Ectodermal cell (in vitro differentiated cells): ENCODE results near the gene SPDYE16. TPM values are rescaled to one million over a fixed set of nuclear protein-coding genes. Genes with fewer than 3 reads are reported as not detected.
"Not testable (repeated sequence)": the region's sequence is repeated elsewhere in the genome, so short reads cannot be mapped to it uniquely, and the experiment has no call there.

Experiments used
- H3K27ac ChIP-seq: 2 replicates; pipeline ENCODE4 v1.7.0; 2013; ENCODE audit warnings: mild to moderate bottlenecking, low read depth, low read length; ENCODE audit not compliant: insufficient read depth, poor library complexity, severe bottlenecking
- H3K27me3 ChIP-seq: 2 replicates; pipeline ENCODE4 v1.7.0; 2013; ENCODE audit warnings: mild to moderate bottlenecking, low read length; ENCODE audit not compliant: insufficient read depth, control insufficient read depth, poor library complexity, severe bottlenecking
- H3K36me3 ChIP-seq: one replicate; pipeline ENCODE4 v1.7.0; 2013; ENCODE audit warnings: low read length; ENCODE audit not compliant: control insufficient read depth, insufficient read depth
- H3K4me1 ChIP-seq: one replicate; pipeline ENCODE4 v1.7.0; 2013; ENCODE audit warnings: low read length; ENCODE audit not compliant: control insufficient read depth, insufficient read depth
- H3K4me3 ChIP-seq: 2 replicates; pipeline ENCODE4 v1.7.0; 2013; ENCODE audit warnings: low read depth, low read length, control low read depth; ENCODE audit not compliant: insufficient read depth
- H3K9me3 ChIP-seq: 2 replicates; pipeline ENCODE4 v1.7.0; 2013; ENCODE audit warnings: mild to moderate bottlenecking, low read length, moderate library complexity; ENCODE audit not compliant: control insufficient read depth
- WGBS, 2 experiments: methylation state at CpG; one replicate each; pipeline ENCODE4 v1.1.7; 2013; ENCODE audit warnings: missing lambda C conversion rate in 2 of 2; 5-methylcytosine and 5-hydroxymethylcytosine counted together
- polyA plus RNA-seq, 4 experiments: library from polyadenylated mRNA; stranded (reverse); fragments of 50-300 nt; gene quantifications; one replicate each; pipeline ENCODE4 v1.2.3, GENCODE V29; 2013

SPDYE16 gene, protein sequence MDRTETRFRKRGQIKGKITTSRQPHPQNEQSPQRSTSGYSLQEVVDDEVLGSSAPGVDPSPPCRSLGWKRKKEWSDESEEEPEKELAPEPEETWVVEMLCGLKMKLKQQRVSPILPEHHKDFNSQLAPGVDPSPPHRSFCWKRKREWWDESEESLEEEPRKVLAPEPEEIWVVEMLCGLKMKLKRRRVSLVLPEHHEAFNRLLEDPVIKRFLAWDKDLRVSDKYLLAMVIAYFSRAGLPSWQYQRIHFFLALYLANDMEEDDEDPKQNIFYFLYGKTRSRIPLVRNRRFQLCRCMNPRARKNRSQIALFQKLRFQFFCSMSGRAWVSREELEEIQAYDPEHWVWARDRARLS
- polyA plus RNA-seq (2013, experiment 1 of 4) = 0.35 TPM
- not detected for polyA plus RNA-seq (2013, experiment 2 of 4)
- polyA plus RNA-seq (2013, experiment 3 of 4) = not detected
- polyA plus RNA-seq (2013, experiment 4 of 4) = 0.08 TPM

DNA sequence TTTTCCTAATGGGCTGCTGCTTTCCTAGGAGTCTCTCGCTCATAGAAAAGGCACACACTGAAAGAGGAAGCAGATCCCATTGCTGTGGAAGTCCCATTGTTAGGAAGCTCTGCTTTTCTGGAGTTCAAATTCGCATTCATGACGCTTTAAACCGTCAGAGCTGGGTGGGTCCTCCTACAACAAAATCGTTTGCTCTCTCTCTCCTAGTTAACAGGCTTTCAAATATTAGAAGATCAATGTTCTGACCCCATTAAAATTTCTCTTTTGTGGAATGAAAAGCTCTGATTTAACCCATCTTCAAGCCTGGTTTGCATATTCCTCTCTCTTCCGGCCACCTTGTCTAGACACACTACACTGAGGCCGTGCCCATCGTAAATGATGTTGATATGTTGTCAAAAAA lies at the start of gene SPDYE16:
Gene SPDYE16 (minus strand): TSS at position 101 of the 400 bp plus-strand sequence. CDS start 1,838 bp downstream, outside the sequence.
- H3K27me3 ChIP-seq, H3K4me3 ChIP-seq, H3K36me3 ChIP-seq, H3K27ac ChIP-seq, H3K4me1 ChIP-seq, H3K9me3 ChIP-seq: not testable (repeated sequence)
- WGBS, 2 experiments = no CpG with 5 or more reads among the region's 8 CpGs

DNA sequence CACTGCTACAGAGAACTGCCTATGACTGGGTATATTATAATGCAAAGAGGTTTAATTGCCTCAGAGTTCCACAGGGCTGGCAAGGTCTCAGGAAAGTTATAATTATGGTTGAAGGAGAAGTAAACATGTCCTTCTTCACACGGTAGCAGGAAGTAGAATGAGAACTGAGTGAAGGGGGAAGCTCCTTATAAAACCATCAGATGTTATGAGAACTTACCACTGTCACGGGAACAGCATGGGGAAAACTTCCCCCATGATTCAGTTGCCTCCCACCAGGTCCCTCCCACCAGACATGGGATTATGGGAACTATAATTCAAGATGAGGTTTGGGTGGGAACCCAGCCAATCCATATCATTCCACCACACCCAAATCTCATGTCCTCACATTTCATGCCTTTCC lies 49.6 kb upstream of the SPDYE16 start:
- not testable (repeated sequence) for H3K36me3 ChIP-seq, H3K9me3 ChIP-seq, H3K4me1 ChIP-seq, H3K27ac ChIP-seq, H3K27me3 ChIP-seq, H3K4me3 ChIP-seq
- WGBS, 2 experiments = 97 to 100% methylated on average over 2 of the region's 2 CpGs

DNA sequence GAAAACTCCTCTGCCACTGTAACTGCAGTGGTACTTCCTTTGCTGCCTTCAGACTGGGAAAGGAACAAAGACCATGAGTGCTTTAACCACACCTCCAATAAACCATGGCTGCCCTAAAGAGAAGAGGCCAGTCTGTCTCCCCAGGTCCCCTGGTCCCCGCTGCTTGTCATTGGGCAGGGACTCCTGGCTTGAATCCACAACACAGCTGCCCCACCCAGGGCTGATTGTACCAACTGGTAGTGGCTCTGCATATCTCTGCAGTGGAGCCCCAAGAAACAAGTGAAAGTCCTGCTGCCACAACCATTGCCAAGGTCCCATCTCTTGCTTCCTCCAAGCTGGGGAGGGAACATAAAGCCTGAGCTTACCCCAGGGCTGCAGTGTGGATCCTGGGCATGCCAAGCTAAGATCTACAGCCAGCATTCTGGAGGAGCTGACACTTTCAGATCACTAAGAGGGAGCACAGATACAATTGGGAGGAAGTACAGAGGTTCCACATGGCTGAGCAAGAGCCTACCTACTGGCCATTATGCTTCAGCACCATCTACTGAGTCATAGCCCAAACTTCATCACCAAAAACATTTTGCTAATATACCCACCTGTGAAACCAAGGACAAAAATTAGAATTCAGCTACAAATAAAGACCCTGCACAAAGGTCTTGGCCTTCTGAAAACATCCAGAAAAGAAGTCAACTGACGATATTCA lies 48.7 kb upstream of the SPDYE16 start:
- not testable (repeated sequence) for H3K27me3 ChIP-seq, H3K36me3 ChIP-seq, H3K4me3 ChIP-seq, H3K9me3 ChIP-seq, H3K27ac ChIP-seq, H3K4me1 ChIP-seq
- 87 to 97% methylated on average over 2 of the region's 2 CpGs for WGBS, 2 experiments

DNA sequence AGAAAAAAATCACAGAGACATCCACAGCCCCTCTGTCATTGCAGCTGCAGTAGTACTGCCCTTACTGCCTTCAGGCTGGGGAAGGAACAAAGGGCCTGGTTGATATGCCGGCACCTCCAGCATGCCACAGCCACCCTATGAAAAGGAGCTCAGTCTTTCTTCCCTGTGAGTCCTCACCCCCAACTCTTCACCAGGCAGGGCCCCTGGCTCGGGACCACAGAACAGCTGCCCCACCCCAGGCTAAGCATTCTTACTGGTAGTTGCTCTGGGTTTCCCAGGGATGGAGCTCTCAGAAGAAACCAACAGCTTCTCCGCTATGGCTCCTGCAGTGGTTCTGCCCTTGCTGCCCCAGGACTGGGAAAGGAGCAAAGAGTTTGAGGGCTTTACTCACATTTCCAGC lies 47.9 kb upstream of the SPDYE16 start:
- H3K27ac ChIP-seq, H3K27me3 ChIP-seq, H3K4me1 ChIP-seq, H3K4me3 ChIP-seq, H3K9me3 ChIP-seq, H3K36me3 ChIP-seq: not testable (repeated sequence)
- WGBS, 2 experiments = 89% methylated on average over 2 of the region's 3 CpGs; no CpG with 5 or more reads in 1 of the 2 experiments

DNA sequence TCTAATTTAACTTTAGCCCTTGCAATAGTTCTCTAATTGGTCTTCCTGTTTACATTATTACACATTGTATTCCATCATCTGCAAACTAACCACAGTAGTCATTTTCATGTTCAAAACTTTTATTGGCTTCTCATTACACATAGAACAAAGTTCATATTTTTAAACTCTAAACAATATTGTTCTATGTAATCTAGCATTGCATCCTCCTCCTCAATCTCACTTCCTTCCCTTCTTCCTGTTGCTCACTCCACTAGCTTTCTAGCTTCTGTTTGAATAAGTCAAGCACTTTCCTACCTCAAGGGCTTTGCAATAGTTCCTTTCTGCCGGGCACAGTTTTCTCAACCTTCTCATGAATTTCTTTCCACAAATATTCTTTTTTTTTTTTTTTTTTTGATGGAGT lies 45.5 kb upstream of the SPDYE16 start:
- H3K4me3 ChIP-seq, H3K4me1 ChIP-seq, H3K27ac ChIP-seq, H3K36me3 ChIP-seq, H3K27me3 ChIP-seq, H3K9me3 ChIP-seq: not testable (repeated sequence)
- WGBS, 2 experiments = no CpG with 5 or more reads among the region's 1 CpG

DNA sequence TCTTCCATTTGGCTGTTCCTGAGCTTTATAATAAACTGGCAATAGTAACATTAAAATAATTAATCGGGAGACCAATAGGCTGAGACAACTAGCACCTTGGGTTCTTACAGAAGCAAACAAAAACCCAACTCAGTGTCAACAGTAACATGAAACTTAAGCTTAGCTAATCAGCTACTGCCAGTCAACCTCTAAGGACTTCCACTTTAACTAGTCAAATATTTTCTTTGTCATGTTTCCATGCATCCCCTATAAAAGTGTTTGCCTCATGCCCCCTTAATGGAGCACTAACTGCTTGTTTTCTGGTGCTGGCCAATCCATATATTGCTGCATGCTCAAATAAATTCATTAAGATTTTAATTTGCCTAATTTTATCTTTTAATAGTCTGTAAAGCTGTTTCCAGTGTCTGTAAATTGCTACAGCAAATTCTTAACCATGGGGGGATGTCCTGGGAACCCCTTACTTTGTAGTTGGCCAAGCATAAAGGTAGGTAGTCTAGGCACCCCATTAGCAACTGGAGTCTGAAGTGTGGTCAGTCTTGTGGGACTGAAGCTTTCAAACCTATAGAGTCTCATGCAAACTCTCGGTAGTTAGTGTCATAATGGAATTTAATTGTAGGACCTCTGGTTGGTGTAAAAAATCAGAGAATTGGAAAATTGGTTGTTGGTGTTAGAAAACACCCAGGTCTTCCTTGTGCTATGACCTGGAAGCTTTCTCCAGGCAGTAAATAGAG lies 43.7 kb upstream of the SPDYE16 start:
- not testable (repeated sequence) for H3K27ac ChIP-seq, H3K4me1 ChIP-seq, H3K27me3 ChIP-seq, H3K36me3 ChIP-seq, H3K9me3 ChIP-seq, H3K4me3 ChIP-seq
- WGBS, 2 experiments = 90 to 95% methylated on average over 2 of the region's 2 CpGs

DNA sequence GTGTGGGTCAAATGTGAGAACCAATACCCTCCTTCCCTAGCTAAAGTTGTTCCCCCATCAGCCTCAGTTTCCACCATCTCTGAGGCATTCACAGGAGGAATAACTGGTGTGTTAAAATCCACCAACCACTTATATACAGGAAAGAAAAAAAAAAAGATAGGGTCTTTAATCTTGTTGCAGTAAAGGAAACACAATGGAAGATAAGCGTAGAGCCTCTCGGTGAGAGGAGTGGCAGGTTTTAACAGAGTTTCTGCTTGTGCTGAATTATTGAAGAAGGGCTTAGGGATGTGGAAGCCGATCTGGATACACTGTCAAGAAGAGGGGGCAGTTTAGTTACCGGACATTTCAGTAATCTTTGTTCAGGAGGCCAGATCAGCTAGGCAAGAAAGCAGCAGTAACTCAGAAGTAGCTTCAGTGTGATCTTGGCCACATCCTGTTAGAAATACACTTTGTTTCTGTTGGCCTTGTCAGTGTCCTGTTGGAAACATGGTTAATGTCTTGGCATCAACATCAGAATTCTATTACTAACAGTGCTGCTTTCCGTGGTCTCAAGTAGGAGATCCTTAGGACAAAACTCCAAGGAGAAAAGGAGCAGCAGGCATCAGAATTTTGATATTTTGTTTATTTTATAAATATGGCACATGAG lies 40.7 kb upstream of the SPDYE16 start:
- not testable (repeated sequence) for H3K4me1 ChIP-seq, H3K27me3 ChIP-seq, H3K27ac ChIP-seq, H3K9me3 ChIP-seq, H3K36me3 ChIP-seq, H3K4me3 ChIP-seq
- WGBS, 2 experiments = 94 to 97% methylated on average over 4 to 5 of the region's 5 CpGs

DNA sequence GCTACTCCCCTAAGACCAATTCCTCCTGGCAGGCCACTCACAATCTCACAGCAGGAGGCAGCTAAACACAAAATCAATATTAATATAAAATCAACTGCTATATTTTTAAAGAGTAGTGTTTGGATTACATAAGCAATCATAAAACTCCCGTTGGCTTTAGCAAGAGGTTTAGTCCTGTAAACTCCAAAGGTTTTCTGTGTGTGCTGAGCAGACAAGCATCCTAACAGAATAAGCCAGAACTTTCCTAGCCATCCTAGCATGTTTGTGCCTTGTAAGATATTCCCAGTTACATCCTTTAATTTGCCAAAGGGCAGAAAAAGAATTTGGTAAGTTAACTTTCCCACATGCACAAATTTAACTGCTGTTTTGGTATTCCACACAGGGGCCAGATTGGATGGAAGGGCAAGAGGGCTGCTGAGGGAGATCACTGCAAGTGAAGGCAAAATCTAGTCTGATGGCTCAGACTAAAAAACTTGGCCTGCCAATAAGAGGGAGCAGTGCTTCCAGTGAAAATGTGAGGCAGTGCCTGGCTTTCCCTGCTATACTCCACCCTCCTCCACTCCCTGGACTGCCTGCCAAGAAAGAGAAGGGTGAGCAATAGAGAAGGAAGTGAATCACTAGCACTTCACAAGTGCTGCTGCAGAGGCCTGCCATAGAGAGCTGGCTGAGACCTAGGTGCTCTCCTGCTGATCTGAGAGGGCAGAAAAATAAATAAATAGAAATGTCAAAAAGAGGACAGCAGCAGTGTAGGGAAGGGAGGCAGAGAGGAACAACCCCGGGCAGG lies 39.9 kb upstream of the SPDYE16 start:
- H3K4me1 ChIP-seq, H3K36me3 ChIP-seq, H3K27me3 ChIP-seq, H3K9me3 ChIP-seq, H3K27ac ChIP-seq, H3K4me3 ChIP-seq: not testable (repeated sequence)
- WGBS, 2 experiments = no CpG with 5 or more reads among the region's 2 CpGs

DNA sequence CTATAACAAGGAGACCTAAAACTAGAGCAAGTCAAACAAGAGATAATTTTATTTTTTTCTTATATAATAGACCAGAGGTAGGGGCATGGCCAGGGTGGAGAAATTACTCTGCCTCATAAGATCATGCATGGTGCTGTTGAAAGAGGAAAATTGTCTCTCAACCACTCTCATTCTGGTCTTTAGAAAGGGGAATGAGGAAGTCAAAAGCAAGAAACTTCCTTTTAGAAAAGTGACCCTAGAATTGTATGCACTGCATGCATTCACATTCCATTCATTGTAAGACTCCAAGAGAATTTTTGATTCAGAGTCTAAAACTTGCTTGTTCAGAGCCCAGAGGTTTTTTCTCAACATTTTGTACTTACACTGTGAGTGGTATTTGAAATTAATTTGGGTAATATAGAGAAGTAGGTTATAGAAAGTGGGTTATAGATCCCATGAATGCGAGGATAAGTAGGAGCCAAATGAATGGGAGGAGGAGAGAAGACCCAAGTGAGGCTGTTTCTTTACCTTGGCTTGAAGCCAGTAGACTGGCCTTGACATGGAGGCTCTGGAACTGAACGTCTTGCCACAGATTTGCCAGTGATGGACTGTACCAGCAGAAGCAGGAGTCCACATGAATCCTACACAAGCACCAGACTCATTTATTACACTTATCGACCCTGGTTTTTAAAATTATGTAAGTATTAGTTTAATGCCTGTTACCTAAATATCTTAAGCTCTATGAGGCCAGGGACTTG lies 33.0 kb upstream of the SPDYE16 start:
- H3K27me3 ChIP-seq, H3K9me3 ChIP-seq, H3K4me1 ChIP-seq, H3K36me3 ChIP-seq, H3K27ac ChIP-seq, H3K4me3 ChIP-seq: not testable (repeated sequence)
- 88 to 92% methylated on average over 2 to 3 of the region's 3 CpGs for WGBS, 2 experiments
